AG09319 (cell line): ENCODE results near the gene VANGL1.

ENCODE experiments used
- DNase-seq: peaks from one replicate; pipeline ENCODE4 v3.0.0-alpha.2; 2010; ENCODE audit warnings: low read depth; ENCODE audit errors: extremely low read depth
- TF ChIP-seq, protein P1 (sequence below): IDR thresholded peaks from 2 replicates; pipeline ENCODE4 v1.5.1; 2011; ENCODE audit warnings: low read depth, mild to moderate bottlenecking, inconsistent platforms, low read length, moderate library complexity

Gene VANGL1

GRCh38 chr1:115744646-115745275 is 103.0 kb downstream of the VANGL1 start:
- TF ChIP-seq, protein P1, sequence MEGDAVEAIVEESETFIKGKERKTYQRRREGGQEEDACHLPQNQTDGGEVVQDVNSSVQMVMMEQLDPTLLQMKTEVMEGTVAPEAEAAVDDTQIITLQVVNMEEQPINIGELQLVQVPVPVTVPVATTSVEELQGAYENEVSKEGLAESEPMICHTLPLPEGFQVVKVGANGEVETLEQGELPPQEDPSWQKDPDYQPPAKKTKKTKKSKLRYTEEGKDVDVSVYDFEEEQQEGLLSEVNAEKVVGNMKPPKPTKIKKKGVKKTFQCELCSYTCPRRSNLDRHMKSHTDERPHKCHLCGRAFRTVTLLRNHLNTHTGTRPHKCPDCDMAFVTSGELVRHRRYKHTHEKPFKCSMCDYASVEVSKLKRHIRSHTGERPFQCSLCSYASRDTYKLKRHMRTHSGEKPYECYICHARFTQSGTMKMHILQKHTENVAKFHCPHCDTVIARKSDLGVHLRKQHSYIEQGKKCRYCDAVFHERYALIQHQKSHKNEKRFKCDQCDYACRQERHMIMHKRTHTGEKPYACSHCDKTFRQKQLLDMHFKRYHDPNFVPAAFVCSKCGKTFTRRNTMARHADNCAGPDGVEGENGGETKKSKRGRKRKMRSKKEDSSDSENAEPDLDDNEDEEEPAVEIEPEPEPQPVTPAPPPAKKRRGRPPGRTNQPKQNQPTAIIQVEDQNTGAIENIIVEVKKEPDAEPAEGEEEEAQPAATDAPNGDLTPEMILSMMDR = no peak
- no peak for DNase-seq

DNA sequence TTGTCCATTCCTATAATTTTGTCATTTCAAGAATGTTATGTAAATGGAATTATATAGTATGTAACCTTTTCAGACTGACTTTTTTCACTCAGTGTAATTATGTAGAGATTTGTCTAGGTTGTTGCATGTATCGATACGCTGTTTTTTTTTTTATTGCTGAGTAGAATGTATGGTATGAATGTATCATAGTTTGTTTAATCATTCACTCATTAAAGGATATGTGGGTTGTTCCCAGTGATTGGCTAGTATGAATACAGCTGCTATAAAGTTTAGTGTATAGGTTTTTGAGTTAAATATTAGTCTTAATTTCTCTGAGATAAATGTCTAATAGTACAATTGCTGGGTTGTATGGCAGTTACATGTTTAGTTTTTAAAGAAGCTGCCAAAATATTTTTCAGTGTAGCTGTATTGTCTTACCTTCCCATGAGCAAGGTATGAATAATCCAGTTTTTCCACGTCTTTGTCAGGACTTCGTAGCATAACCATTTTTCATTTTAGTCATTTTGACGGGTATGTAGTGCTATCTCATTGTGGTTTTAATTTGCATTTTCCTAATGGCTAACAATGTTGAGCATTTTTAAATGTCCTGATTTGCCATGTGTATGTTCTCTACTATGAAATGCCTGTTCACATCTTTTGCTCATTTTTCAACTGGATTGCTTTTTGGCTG is 104.4 kb downstream of the VANGL1 start:
- DNase-seq = no peak
- TF ChIP-seq, protein P1 = no peak
